Neutrophil (primary cell): ENCODE data around the gene VSIG10.
"Not testable (repeated sequence)": the region's sequence is repeated elsewhere in the genome, so short reads cannot be mapped to it uniquely, and the experiment has no call there.

Experiments
- H3K27ac ChIP-seq: fragments of 200-600 bp; sonication (generic); 2 replicates; pipeline ENCODE4 v1.5.1; 2016; ENCODE audit warnings: mild to moderate bottlenecking, moderate library complexity
- H3K27me3 ChIP-seq: fragments of 200-600 bp; sonication (generic); 2 replicates; pipeline ENCODE4 v1.6.0; 2016; ENCODE audit warnings: mild to moderate bottlenecking
- H3K36me3 ChIP-seq: fragments of 200-600 bp; sonication (generic); 2 replicates; pipeline ENCODE4 v1.5.1; 2017
- H3K4me1 ChIP-seq, 2 experiments: fragments of 200-600 bp in 1 of 2; sonication (generic) in 1 of 2; 1 replicate in 1 of 2; 2 replicates in 1 of 2; pipeline versions ENCODE4 v1.5.1 to v1.6.1; 2013 to 2016; ENCODE audit warnings: low read depth in 1 of 2, low read length in 1 of 2, mild to moderate bottlenecking in 1 of 2, moderate library complexity in 1 of 2; ENCODE audit not compliant: control insufficient read depth in 1 of 2, insufficient read depth in 1 of 2
- H3K4me3 ChIP-seq, 2 experiments: fragments of 200-600 bp in 1 of 2; sonication (generic) in 1 of 2; 1 replicate in 1 of 2; 2 replicates in 1 of 2; pipeline ENCODE4 v1.5.1; 2013 to 2016; ENCODE audit warnings: low read depth in 1 of 2, low read length in 1 of 2, mild to moderate bottlenecking in 1 of 2, moderate library complexity in 1 of 2
- H3K9me3 ChIP-seq: fragments of 200-600 bp; sonication (generic); 2 replicates; pipeline ENCODE4 v1.5.1; 2016
- CTCF ChIP-seq: fragments of 200-600 bp; sonication (generic); IDR thresholded peaks from 2 replicates; pipeline ENCODE4 v1.5.1; 2016; ENCODE audit warnings: antibody characterized with exemption

VSIG10 gene

GRCh38 chr12:118098911-118099671, 4.7 kb downstream of the VSIG10 start:
- peaks cover 31% of the 10 kb centered on the region for H3K27me3 ChIP-seq
- peaks cover 12 to 16% of the 10 kb centered on the region in 2 experiments for H3K4me1 ChIP-seq
- H3K27ac ChIP-seq, result no peak overlapping the region
- H3K4me3 ChIP-seq, result no peak overlapping the region
- no peaks in the 10 kb centered on the region for H3K36me3 ChIP-seq
- no peak for TF ChIP-seq CTCF
- no peaks in the 10 kb centered on the region for H3K9me3 ChIP-seq

GRCh38 chr12:118098401-118098800, 5.4 kb downstream of the VSIG10 start:
- peaks cover 25% of the 10 kb centered on the region for H3K27me3 ChIP-seq
- peaks cover 7 to 9% of the 10 kb centered on the region in 2 experiments for H3K4me1 ChIP-seq
- TF ChIP-seq CTCF, result no peak
- H3K36me3 ChIP-seq, result no peaks in the 10 kb centered on the region
- no peak overlapping the region for H3K4me3 ChIP-seq
- H3K9me3 ChIP-seq, result no peaks in the 10 kb centered on the region
- no peak overlapping the region for H3K27ac ChIP-seq

- H3K27ac ChIP-seq, result no peak overlapping the region
- H3K4me3 ChIP-seq, result no peak overlapping the region
- H3K9me3 ChIP-seq, result no peaks in the 10 kb centered on the region
- no peaks in the 10 kb centered on the region for H3K4me1 ChIP-seq
- no peaks in the 10 kb centered on the region for H3K36me3 ChIP-seq
- no peak for TF ChIP-seq CTCF
- H3K27me3 ChIP-seq, result no peaks in the 10 kb centered on the region
These were observed 9.8 kb downstream of the VSIG10 start for GRCh38 chr12:118094039-118094438.

GRCh38 chr12:118089782-118090181, 14.0 kb downstream of the VSIG10 start:
- TF ChIP-seq CTCF, result no peak
- no peaks in the 10 kb centered on the region for H3K36me3 ChIP-seq
- no peaks in the 10 kb centered on the region for H3K4me1 ChIP-seq
- H3K4me3 ChIP-seq, result no peak overlapping the region
- no peaks in the 10 kb centered on the region for H3K27me3 ChIP-seq
- H3K9me3 ChIP-seq, result no peaks in the 10 kb centered on the region
- no peak overlapping the region for H3K27ac ChIP-seq

GRCh38 chr12:118082161-118082560, 21.6 kb downstream of the VSIG10 start:
- no peak overlapping the region for H3K27ac ChIP-seq
- no peaks in the 10 kb centered on the region for H3K27me3 ChIP-seq
- no peak for TF ChIP-seq CTCF
- H3K4me3 ChIP-seq, result no peak overlapping the region
- no peaks in the 10 kb centered on the region for H3K36me3 ChIP-seq
- H3K4me1 ChIP-seq, result no peaks in the 10 kb centered on the region
- no peaks in the 10 kb centered on the region for H3K9me3 ChIP-seq

- H3K9me3 ChIP-seq, H3K4me1 ChIP-seq, H3K4me3 ChIP-seq, H3K36me3 ChIP-seq, H3K27me3 ChIP-seq, H3K27ac ChIP-seq: not testable (repeated sequence)
These were observed 22.3 kb downstream of the VSIG10 start for GRCh38 chr12:118081521-118081920.
